SKM-1 treated with dmso at 0.1 percent for 144 hours (cell line): ENCODE measurements around the gene ATP11A.
"Not testable (repeated sequence)": the region's sequence is repeated elsewhere in the genome, so short reads cannot be mapped to it uniquely, and the experiment has no call there.

Experiments
- DNase-seq: peaks from one replicate; lab custom pipeline; 2025; ENCODE audit not compliant: unreplicated experiment; lab: John Stamatoyannopoulos, UW

The ATP11A gene

DNA sequence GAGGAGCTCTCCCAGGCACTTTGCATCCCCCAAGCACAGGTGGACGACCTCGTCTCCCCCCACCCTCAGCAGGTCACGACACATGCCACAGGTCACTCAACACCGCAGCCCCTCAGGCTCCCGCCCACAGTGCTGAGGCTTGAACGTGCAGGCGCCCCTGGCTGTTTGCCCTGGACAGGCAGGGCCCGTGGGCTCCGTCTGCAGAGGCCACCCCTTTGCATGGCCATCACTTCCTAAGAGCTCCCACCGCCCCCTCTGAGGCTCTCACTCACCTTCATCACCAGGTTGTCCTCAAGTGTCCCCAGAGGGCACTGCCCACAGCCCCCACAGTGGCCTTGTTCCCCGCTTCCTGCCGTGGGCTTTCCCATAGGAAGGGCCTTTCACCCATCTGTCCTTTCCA lies 147.1 kb downstream of the ATP11A start:
- DNase-seq = no peak

DNA sequence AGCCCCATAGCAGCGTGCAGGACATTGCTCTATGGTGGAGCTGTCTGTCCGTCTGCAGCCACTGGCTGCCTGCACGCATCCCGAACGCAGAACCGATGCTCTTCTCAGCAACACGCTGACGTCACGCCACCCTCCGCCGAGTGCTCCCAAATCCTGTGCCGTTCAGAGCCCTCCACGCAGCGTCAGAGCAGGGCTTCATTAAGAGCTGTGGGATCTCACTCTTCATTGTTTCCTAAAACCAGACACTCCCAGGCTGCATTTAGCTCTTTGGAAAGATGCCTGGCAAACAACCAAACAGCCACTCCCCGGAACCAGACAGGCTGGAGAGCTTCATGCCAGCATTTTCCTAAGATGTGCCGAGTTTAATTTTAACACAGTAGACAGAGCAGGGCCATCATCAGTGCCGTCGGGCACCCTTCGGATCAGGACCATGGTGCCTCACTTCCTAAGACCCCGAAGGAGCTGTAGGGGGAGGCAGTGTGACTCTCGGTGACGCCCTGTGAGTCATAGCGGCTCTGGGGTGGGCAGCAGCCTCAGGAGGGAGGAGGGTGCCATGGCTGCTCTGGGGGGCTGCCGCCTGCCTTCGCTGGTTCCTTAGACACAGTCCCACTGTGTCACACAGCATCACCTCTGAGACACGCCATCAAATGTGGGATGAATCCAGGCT lies 147.7 kb downstream of the ATP11A start:
- DNase-seq = no peak

DNA sequence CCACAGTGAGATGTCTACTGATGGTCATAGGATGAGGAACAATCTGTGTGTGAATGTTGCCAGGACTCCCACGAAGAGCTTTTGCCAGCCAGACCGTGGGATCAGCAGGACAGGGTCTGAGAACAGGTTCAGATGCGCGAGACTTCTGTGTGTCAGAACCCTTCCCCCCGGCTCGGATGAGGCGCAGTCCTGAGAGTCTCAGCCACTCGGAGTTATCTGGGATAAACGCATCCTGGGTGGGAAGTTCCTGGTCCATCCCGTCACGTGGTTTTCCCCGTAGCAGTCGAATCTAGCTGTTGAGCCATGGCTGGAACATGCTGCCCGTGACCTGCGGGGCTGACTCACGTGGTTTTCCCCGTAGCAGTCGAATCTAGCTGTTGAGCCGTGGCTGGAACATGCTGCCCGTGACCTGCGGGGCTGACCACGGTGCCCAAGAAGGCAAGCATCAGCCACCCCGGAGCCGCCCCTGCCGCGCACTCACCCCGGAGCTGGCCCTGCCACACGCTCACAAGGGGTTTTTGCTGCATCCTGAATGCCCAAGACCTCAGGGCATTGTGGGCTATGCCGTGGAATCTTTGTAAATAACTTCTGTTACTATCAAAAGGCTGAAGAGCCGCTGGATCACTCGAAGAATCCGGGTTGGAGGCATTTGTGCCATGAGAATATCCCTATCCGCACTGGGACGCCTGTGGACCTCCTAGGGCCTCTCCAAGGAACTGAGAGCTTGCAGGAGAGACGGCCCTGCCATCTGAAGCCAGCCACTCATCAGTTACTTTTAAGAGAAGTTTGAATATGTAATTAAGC lies 148.4 kb downstream of the ATP11A start:
- no peak for DNase-seq

DNA sequence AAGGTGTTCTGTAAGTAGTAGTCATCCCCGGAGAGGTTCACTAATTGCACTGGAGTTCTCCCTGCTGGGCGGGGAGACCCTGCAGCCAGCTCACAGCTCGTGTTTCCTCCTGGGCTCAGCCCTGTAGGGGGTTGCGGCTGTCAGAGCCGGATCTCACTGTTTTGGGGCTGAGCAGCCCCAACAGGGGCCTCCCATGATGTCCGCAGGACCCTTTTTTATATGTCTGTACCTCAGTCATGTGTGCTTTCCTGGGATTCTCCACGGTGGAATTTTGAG lies 148.9 kb downstream of the ATP11A start:
- DNase-seq = no peak

DNA sequence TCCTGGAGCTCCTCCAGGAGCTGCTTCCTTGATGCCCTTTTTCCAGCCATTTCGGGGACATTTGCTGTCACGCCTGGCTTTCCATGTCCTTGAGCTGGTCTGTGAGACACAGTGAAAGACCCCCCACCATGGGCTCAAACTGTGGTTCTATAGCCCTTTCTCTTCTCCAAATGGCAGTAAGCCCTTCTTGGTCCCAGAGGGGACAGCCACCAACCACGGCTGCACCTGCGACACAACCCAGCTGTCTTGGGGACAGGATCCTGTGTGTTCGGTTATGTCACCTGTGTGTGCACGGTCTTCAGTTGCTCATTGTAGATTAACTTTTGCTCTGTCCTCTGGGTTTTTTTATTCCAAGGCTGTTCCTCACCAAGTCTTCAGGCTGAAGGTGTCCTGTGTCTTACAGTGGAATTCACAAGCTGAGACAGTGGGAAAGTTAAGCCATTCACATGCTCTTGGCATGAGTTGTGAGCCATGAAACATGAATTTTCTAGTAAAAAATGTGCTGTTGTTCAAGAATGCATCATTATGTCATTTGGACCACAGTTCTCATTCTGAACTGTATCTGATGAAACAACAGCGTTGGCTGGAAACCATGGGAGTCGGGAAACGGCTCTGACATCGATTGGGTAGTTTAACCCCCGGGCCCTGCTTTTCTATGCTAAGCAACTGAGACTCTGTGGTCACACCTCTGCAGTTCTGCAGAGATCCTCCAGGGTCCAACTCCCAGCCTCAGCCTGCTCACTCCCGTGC lies 149.7 kb downstream of the ATP11A start:
- DNase-seq = no peak

DNA sequence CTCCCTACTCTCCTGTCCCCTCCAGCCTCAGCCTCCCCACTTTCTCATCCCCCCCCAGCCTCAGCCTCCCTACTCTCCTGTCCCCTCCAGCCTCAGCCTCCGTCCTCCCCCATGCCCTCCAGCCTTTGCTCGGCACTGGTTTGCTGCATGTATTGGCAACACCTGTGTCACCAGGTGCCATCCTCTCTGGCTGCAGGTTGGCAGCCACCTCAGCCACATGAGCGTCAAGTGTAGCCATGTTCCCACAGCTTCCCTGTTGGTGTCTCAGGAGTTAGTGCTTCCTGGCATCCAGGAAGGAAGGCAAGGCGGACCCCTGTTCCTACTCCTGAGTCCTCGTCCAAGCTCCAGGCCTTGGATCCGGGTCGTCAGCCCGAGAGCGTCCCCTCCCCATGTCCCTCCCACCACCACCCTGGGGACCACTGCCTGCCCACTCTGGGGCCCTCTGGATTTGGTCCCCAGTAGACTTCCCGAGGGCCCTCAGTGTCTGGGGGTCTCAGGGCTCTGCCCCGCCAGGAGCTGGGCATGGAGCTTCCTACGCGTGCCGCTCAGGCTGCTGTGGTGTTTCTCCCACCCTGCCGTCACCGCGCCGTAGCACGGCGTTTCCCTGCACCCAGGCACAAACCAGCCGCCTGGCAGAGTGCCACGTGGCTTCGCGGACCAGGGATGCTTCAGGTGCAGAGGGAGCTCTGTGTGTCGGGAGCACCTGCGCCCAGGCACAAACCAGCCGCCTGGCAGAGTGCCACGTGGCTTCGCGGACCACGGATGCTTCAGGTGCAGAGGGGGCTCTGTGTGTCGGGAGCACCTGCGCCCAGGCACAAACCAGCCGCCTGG lies 150.8 kb downstream of the ATP11A start:
- DNase-seq = no peak

DNA sequence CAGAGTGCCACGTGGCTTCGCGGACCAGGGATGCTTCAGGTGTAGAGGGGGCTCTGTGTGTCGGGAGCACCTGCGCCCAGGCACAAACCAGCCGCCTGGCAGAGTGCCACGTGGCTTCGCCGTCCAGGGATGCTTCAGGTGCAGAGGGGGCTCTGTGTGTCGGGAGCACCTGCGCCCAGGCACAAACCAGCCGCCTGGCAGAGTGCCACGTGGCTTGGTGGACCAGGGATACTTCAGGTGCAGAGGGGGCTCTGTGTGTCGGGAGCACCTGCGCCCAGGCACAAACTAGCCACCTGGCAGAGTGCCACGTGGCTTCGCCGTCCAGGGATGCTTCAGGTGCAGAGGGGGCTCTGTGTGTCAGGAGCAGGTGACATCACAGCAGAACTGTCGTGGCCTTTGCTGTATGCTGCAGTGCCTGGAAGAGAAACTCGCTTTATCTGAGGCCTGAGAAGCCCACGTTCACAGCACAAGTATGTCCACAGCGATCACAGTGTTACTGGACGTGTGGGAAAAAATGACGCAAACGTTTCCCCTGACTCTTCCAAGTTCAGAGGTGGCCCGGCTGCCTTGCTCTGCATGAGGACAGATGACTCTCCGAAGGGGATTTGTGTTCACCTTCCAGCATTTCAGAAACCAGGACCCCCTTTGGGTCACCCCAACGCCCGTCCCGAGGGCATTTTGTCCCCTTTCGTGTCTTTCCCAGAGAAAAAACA lies 151.6 kb downstream of the ATP11A start:
- not testable (repeated sequence) for DNase-seq

DNA sequence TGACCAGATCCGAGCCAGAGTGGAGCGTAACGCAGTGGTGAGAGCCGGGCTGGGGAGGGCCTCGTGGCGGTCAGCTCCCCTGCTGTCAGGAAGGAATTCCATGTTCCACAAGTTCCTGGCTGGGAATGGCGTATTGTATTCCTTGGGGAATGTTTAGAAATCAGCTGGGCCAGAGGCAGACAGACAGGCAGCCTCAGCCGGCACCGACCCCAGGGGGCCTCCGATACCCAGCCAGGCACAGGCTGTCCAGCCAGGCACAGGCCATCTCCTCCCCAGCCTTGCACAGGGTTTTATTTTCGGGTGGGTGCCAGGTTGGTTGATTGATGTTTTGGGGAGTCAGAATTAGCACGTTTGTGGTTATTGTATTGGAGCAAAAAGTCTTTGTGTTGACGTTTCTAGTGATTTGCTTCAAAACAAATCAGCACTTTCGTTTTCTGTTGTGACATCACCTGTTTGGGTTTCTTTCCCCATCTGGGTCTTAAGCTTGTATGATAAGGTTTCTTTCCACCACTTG lies 152.6 kb downstream of the ATP11A start:
- DNase-seq = no peak

DNA sequence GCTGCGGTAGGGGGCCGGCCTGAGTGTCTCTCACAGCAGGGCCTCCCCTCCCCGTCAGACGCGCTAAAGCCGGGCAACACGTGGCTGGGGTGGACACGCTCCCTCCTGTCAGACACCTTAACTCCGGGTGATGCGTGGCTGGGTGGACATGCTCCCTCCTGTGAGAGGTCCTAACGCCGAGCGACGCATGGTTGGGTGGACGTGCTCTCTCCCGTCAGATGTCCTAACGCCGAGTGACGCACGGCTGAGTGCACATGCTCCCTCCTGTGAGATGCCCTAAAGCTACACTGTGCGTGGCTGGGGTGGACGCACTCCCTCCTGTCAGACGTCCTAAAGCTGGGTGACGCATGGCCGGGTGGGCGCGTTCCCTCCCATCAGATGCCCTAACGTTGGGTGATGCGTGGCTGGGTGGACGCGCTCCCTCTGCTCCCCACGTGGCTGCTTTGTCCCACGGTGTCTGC lies 153.1 kb downstream of the ATP11A start:
- no peak for DNase-seq

DNA sequence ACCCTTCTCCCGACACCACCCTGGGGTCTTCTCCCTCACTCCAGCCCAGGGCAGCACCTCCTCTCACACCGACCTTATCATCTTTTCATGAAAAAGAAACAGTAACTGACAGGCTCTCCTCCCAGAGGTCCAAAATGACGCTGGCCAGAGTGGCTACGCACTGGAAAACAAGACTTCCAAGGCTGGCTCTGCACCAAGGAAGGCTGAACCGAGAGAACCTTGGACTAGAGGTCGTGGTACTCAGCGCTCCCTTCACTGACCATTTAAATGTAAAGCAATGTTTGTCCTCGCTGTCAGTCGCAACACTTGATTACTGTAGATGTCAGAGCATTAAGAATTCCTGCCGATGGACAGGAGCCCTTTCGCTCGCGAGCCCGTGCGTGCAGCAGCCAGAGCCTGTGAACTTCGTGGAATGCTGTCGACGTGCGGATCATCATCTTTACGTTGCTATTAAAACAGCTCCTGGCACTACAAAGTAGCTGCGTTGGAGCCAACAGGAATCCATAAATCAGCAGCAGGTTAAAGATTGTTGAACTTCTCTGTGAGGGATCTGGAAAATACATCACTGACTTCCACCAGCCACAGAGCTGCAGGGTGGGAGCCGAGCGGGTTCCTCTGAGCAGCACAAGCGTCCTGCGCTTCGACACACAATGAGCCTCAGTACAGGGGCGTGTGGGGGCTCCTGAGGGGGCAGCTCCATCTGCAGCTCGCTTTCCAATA lies 153.7 kb downstream of the ATP11A start:
- no peak for DNase-seq

DNA sequence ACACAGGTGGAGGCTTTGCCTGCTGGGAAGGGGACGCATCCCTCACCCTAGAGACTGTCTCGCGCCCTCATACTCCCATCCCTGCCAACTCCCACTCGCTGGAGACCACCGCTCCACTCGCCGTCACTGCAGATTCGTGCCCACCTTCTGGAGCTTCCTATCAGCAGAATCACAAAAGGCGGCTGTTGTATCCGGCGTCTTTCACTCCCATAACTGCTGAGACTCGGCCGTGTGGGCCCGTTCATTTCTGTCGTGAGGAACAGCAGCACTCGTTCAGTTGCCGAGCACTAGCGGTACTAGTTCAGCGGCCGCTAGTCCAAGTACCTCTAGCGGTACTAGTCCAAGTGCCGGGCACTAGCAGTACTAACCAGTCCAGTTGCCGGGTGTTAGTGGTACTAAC lies 154.6 kb downstream of the ATP11A start:
- DNase-seq = no peak

DNA sequence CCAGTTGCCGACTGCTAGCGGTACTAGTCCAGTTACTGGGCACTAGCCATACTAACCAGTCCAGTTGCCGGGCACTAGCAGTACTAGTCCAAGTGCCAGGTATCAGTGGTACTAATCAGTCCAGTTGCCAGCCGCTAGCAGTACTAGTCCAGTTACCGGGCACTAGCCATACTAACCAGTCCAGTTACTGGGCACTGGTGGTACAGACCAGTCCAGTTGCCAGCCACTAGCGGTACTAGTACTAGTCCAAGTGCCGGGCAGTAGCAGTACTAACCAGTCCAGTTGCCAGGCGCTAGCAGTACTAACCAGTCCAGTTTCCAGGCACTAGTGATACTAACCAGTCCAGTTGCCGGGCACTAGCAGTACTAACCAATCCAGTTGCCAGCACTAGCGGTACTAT lies 155.0 kb downstream of the ATP11A start:
- DNase-seq = no peak

DNA sequence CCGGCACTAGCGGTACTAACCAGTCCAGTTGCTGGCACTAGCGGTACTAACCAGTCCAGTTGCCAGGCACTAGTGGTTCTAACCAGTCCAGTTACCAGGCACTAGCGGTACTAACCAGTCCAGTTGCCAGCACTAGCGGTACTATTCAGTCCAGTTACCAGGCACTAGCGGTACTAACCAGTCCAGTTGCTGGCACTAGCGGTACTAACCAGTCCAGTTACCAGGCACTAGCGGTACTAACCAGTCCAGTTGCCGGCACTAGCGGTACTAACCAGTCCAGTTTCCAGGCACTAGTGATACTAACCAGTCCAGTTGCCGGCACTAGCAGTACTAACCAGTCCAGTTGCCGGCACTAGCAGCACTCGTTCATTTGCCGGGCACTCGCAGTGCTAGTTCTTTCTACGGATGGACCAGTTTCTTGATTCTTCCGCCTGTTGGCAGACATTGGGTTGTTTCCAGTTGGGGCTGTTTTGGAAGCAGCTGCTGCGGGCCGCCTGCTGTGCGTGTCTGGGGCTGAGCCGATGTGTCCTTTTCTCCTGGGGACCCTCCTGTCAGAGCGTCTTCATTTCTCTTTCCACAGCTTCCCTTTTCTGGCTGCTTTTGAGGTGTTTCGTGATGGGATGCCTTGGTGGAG lies 155.8 kb downstream of the ATP11A start:
- no peak for DNase-seq

DNA sequence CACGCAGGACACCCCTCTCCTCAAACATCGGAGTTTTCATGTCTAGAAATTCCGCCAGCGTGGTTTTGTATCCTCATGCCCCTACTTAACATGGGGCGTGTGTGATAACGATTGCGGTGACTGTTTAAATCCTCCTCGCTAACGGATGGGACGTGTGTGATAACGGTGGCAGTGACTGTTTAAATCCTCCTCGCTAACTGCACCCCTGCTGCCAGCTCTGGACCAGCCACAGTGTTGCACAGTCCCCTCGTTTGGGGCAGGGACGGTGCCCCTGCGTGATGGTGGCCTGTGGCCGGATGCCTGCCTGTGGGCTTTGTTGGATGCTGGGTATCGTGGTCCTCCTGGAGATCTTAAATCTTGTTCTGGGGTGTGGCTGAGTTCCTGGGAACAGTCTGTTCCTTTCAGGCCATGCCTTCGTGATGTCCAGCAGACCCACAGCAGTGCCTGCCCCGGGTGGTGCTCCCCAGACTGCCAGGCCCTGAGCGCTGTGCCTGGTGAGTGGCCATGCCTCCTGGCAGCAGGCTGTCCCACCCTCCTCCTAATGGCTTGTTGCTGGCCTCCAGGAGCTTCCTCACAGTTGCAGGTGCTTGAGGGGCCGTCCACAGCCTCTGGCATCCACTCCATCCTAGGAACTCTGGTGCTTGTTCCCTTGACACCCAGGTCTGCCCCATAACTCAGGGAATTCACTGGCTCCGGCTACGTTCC lies 156.7 kb downstream of the ATP11A start:
- DNase-seq = no peak

DNA sequence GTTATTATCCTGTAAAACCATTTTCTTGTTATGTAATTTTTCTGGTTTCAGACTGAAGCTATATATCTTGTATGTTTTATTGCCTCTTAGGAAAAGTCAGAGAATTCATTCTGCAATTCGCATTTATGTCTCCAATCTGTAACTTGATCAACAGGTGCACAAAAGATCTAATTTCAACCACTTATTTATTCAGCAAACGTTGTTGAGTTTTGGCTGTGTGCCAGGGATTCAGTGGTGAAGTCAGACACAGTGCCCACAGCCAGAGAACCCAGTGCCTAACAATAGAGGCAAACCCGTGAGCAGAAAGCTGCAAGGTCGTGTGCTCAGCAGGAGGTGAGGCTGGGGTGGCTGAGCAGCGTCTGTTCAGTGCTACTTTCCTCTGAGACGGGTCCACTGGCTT lies 159.7 kb downstream of the ATP11A start:
- no peak for DNase-seq

DNA sequence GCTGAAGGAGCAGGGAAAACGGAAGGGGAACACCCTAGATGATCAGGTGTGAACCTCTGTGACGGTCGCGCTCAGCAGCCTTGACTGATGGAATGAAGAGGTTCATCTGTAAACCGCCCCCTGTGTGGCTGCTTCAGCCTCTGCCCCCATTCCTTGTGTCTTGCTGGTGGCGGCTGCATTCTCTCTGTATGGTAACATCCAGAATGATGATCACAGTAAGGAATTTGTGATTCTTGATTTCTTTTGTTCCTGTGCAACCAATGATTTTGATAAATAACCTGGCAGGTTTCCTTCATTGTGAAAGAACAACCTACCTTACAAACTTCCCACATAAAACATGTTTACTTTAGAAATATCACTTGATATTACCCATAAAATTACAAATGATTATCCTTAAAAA lies 160.4 kb downstream of the ATP11A start:
- DNase-seq = no peak

DNA sequence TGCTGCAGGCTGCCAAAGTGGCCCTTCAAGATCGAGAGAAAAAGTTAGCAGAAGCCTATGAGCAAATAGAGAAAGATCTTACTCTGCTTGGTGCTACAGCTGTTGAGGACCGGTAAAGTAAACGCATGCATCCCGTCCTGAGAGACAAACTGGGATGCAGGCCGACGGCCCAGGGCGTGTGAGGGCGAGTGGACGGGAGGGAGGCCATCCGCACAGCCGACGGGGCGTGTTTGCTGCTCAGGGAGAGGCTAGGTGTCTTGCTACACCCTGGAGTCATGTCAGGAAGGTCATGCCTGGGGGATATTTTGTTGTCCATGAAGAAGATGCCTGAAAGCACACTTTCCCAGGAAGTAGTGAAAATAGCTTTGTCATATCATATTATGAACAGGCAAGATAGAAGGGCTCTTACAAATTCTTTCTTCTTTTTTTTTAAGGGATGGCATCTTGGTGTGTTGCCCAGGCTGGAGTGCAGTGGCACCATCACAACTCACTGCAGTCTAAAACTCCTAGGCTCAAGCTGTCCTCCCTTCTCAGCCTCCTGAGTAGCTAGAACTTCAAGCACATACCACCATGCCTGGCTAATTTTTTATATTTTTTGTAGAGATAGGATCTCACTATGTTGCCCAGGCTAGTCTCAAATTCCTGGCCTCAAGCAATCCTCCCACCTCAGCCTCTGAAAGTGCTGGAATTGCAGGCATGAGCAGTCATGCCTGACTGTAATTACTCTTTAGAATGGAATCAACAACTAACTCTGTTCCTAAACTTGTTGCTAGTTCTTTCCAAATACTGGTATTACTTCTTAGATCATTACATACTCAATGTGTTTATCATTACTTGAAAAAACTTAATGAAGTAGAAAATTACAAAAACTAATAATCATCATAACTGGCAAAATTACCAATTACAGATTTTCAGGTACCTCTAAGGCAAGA lies 161.5 kb downstream of the ATP11A start:
- no peak for DNase-seq

DNA sequence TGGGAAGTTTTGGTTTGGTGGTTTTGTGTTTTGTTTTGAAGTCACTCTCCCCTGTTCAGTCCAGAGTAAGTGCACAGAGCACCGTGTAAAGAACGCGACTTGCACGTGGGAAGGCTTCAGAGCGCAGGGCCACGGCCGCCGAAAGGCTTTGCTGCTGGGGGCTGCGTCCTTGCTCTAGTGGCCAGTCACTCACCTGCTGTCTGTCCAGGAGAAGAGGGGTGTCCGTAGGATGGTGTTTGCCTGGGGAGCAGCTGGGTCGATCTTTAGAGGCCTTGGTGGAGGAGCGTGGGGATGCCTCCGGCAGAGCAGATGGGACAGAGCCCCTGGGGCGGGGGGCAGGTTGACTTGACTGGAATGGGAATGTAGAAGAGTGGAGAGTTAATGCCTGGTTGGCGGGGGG lies 162.6 kb downstream of the ATP11A start:
- DNase-seq = no peak
